Activated T-helper 2 cell treated with anti-CD3 and anti-CD28 coated beads, Interferon-gamma antibody, Interleukin-2, Interleukin-4, amounts not matched to agents 10 μg/mL and 5 μg/mL and 100 μg/mL, durations not matched to agents 14 hours and 24 hours and 36 hours (primary cell): ENCODE measurements around the gene RPL28. TPM values are rescaled to one million over a fixed set of nuclear protein-coding genes. Genes with fewer than 3 reads are reported as not detected.

Experiments
- DNase-seq: peaks from one replicate; pipeline ENCODE4 v3.0.0; 2021; ENCODE audit warnings: low spot score
- H3K27ac Mint-ChIP-seq: one replicate; pipeline ENCODE4 v1.8.0; 2021; ENCODE audit warnings: mixed read lengths
- H3K27me3 Mint-ChIP-seq: one replicate; pipeline ENCODE4 v1.8.0; 2021; ENCODE audit warnings: low read depth, mixed read lengths
- H3K36me3 Mint-ChIP-seq: one replicate; pipeline ENCODE4 v1.8.0; 2021; ENCODE audit warnings: low read depth, mixed read lengths
- H3K4me1 Mint-ChIP-seq: one replicate; pipeline ENCODE4 v1.8.0; 2021; ENCODE audit warnings: low read depth, mixed read lengths
- H3K4me3 Mint-ChIP-seq: one replicate; pipeline ENCODE4 v1.8.0; 2021; ENCODE audit warnings: low read depth, mild to moderate bottlenecking, moderate library complexity, mixed read lengths
- H3K9me3 Mint-ChIP-seq: one replicate; pipeline ENCODE4 v1.8.0; 2021; ENCODE audit warnings: mixed read lengths
- intact Hi-C: fragments of 100-400 bp; cut with micrococcal nuclease; formaldehyde crosslinking; loops from one replicate; pipeline ENCODE4 v1.15.1; 2023
- total RNA-seq: library from RNA; stranded (reverse); gene quantifications from 2 replicates; pipeline ENCODE4 v1.2.3, GENCODE V29; 2022

RPL28 gene
- total RNA-seq, 1 donor from 2014 or later, result 2,207 TPM

- DNase-seq, result no peak
- Mint-ChIP-seq H3K27ac (no peak overlapping the region), H3K4me3 (no peak overlapping the region), H3K27me3 (peaks cover 18% of the 10 kb centered on the region), H3K9me3 (no peaks in the 10 kb centered on the region), H3K4me1 (no peaks in the 10 kb centered on the region), H3K36me3 (no peaks in the 10 kb centered on the region)
- intact Hi-C loops, result no loop called here
These were observed 26.5 kb upstream of the RPL28 start for GRCh38 chr19:55358943-55359908.

GRCh38 chr19:55360902-55361301, 24.8 kb upstream of the RPL28 start:
- H3K4me3 Mint-ChIP-seq, result no peak overlapping the region
- H3K36me3 Mint-ChIP-seq, result no peaks in the 10 kb centered on the region
- peaks cover 10% of the 10 kb centered on the region for H3K27me3 Mint-ChIP-seq
- intact Hi-C loops, result no loop called here
- no peak for DNase-seq
- no peaks in the 10 kb centered on the region for H3K4me1 Mint-ChIP-seq
- no peaks in the 10 kb centered on the region for H3K9me3 Mint-ChIP-seq
- H3K27ac Mint-ChIP-seq, result no peak overlapping the region

- H3K9me3 Mint-ChIP-seq, result no peaks in the 10 kb centered on the region
- no peak for DNase-seq
- H3K36me3 Mint-ChIP-seq, result no peaks in the 10 kb centered on the region
- no peak overlapping the region for H3K27ac Mint-ChIP-seq
- no peaks in the 10 kb centered on the region for H3K4me1 Mint-ChIP-seq
- peaks cover 5% of the 10 kb centered on the region for H3K27me3 Mint-ChIP-seq
- intact Hi-C loops, result no loop called here
- H3K4me3 Mint-ChIP-seq, result no peak overlapping the region
These were observed 23.4 kb upstream of the RPL28 start for GRCh38 chr19:55362174-55362989.

- H3K27ac Mint-ChIP-seq, result no peak within 1 kb of the TSS
- no peak for DNase-seq
- H3K9me3 Mint-ChIP-seq, result no peaks in the 10 kb centered on the region
- no peaks in the 10 kb centered on the region for H3K36me3 Mint-ChIP-seq
- intact Hi-C loops, result no loop called here
- H3K4me1 Mint-ChIP-seq, result no peaks in the 10 kb centered on the region
- peaks cover 7% of the 10 kb centered on the region for H3K27me3 Mint-ChIP-seq
- no peak within 1 kb of the TSS for H3K4me3 Mint-ChIP-seq
These were observed 22.6 kb upstream of the RPL28 start, which contains the start of gene GARIN5B for GRCh38 chr19:55362990-55363716. Gene GARIN5B, minus strand, starts transcription at chr19:55363260. Its CDS starts 194 bp downstream, at chr19:55363066.

- Mint-ChIP-seq H3K9me3 (no peaks in the 10 kb centered on the region), H3K4me1 (no peaks in the 10 kb centered on the region), H3K27ac (no peak overlapping the region), H3K36me3 (no peaks in the 10 kb centered on the region), H3K4me3 (no peak overlapping the region), H3K27me3 (peaks cover 15% of the 10 kb centered on the region)
- DNase-seq, result no peak
- intact Hi-C loops, result no loop called here
These were observed 20.5 kb upstream of the RPL28 start for GRCh38 chr19:55365245-55365644.

- peaks cover 21% of the 10 kb centered on the region for H3K27me3 Mint-ChIP-seq
- intact Hi-C loops, result no loop called here
- no peaks in the 10 kb centered on the region for H3K9me3 Mint-ChIP-seq
- no peak overlapping the region for H3K4me3 Mint-ChIP-seq
- H3K4me1 Mint-ChIP-seq, result no peaks in the 10 kb centered on the region
- no peak overlapping the region for H3K27ac Mint-ChIP-seq
- no peak for DNase-seq
- no peaks in the 10 kb centered on the region for H3K36me3 Mint-ChIP-seq
These were observed 19.8 kb upstream of the RPL28 start for GRCh38 chr19:55365964-55366363.

GRCh38 chr19:55366790-55367189, 18.9 kb upstream of the RPL28 start:
- H3K36me3 Mint-ChIP-seq, result no peaks in the 10 kb centered on the region
- H3K4me3 Mint-ChIP-seq, result no peak overlapping the region
- no peaks in the 10 kb centered on the region for H3K9me3 Mint-ChIP-seq
- no peak for DNase-seq
- peaks cover 29% of the 10 kb centered on the region for H3K27me3 Mint-ChIP-seq
- no peaks in the 10 kb centered on the region for H3K4me1 Mint-ChIP-seq
- no peak overlapping the region for H3K27ac Mint-ChIP-seq
- intact Hi-C loops, result no loop called here

- Mint-ChIP-seq H3K27ac (no peak overlapping the region), H3K36me3 (no peaks in the 10 kb centered on the region), H3K9me3 (no peaks in the 10 kb centered on the region), H3K27me3 (peaks cover 34% of the 10 kb centered on the region), H3K4me1 (no peaks in the 10 kb centered on the region), H3K4me3 (no peak overlapping the region)
- no peak for DNase-seq
- intact Hi-C loops, result no loop called here
These were observed 17.6 kb upstream of the RPL28 start for GRCh38 chr19:55368106-55368505.

- no peaks in the 10 kb centered on the region for H3K9me3 Mint-ChIP-seq
- no peak overlapping the region for H3K4me3 Mint-ChIP-seq
- no peak for DNase-seq
- intact Hi-C loops, result no loop called here
- peaks cover 39% of the 10 kb centered on the region for H3K27me3 Mint-ChIP-seq
- H3K4me1 Mint-ChIP-seq, result no peaks in the 10 kb centered on the region
- no peaks in the 10 kb centered on the region for H3K36me3 Mint-ChIP-seq
- H3K27ac Mint-ChIP-seq, result no peak overlapping the region
These were observed 16.8 kb upstream of the RPL28 start for GRCh38 chr19:55368701-55369563.

- no peaks in the 10 kb centered on the region for H3K4me1 Mint-ChIP-seq
- DNase-seq, result no peak
- H3K27ac Mint-ChIP-seq, result no peak overlapping the region
- H3K4me3 Mint-ChIP-seq, result peak overlapping the region; percentile 66
- no peaks in the 10 kb centered on the region for H3K36me3 Mint-ChIP-seq
- H3K9me3 Mint-ChIP-seq, result no peaks in the 10 kb centered on the region
- intact Hi-C loops, result no loop called here
- peaks cover 40% of the 10 kb centered on the region for H3K27me3 Mint-ChIP-seq
These were observed 16.0 kb upstream of the RPL28 start for GRCh38 chr19:55369653-55370304.

- DNase-seq, result no peak
- Mint-ChIP-seq H3K4me3 (peak within 1 kb of the TSS; percentile 66), H3K27ac (no peak within 1 kb of the TSS), H3K36me3 (no peaks in the 10 kb centered on the region), H3K27me3 (peaks cover 40% of the 10 kb centered on the region), H3K9me3 (no peaks in the 10 kb centered on the region), H3K4me1 (no peaks in the 10 kb centered on the region)
- intact Hi-C loops, result no loop called here
These were observed 15.3 kb upstream of the RPL28 start, which contains the start of gene IL11 for GRCh38 chr19:55370305-55370988. Gene IL11, minus strand, starts transcription at chr19:55370463. Its CDS starts 153 bp downstream, at chr19:55370310.
